Retinal pigment epithelial cell (primary cell): Measurements from ENCODE around the gene ISG20L2.

Experiments
- DNase-seq: peaks from one replicate; pipeline ENCODE4 v3.0.0-alpha.2; 2010; ENCODE audit warnings: low read depth
- H3K4me3 ChIP-seq: 2 replicates; pipeline ENCODE4 v1.5.1; 2011; ENCODE audit warnings: mild to moderate bottlenecking, low read length, control low read depth, moderate library complexity
- TF ChIP-seq, protein P1 (sequence below): conservative IDR thresholded peaks from 2 replicates; pipeline ENCODE4 v1.5.1; 2011; ENCODE audit warnings: low read depth, low read length, control low read depth, inconsistent platforms

Gene ISG20L2, protein sequence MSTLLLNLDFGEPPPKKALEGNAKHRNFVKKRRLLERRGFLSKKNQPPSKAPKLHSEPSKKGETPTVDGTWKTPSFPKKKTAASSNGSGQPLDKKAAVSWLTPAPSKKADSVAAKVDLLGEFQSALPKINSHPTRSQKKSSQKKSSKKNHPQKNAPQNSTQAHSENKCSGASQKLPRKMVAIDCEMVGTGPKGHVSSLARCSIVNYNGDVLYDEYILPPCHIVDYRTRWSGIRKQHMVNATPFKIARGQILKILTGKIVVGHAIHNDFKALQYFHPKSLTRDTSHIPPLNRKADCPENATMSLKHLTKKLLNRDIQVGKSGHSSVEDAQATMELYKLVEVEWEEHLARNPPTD

DNA sequence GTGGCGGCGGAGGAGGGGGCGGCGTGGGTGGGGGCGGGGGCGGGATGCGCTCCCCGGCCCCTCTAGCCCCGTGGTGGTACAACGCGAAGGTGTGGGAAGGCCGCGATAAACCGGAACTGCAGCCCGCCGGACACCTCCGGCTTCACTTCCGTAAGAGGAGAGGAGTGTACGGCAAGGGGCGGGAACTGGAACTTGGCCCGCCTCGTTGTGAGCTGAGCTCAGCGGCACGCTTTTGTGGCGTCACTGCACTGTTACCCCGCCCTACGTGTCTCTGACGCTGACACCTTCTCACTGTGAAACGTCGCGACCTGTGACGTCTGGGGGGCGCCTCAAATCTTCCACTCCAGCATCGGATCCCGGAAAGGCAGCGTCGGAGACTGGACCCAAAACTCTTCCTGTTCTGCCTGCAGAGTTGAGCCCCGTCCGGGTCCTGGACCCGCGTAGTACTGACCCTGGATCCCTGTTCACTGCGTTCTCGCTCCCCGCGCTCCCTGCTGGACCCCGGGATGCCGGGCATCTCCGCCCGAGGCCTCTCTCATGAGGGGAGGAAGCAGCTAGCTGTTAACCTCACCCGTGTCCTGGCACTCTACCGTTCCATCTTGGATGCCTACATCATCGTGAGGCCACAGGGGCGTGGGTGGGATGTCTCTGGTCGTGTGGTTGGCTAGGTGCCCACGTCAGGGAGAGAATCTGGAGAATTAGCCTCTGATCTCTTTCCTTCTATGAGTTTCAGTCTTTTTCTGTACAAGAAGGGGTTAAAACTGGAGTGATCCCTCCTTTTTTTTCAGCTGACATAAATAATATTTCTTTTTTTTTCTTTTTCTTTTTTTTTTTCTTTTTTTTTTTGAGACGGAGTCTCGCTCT, at the start of gene ISG20L2:
Gene ISG20L2 (minus strand): TSS at position 168 of the 864 bp plus-strand sequence. CDS start 1,114 bp downstream, outside the sequence.
- DNase-seq, result peak; percentile 90
- TF ChIP-seq, protein P1, sequence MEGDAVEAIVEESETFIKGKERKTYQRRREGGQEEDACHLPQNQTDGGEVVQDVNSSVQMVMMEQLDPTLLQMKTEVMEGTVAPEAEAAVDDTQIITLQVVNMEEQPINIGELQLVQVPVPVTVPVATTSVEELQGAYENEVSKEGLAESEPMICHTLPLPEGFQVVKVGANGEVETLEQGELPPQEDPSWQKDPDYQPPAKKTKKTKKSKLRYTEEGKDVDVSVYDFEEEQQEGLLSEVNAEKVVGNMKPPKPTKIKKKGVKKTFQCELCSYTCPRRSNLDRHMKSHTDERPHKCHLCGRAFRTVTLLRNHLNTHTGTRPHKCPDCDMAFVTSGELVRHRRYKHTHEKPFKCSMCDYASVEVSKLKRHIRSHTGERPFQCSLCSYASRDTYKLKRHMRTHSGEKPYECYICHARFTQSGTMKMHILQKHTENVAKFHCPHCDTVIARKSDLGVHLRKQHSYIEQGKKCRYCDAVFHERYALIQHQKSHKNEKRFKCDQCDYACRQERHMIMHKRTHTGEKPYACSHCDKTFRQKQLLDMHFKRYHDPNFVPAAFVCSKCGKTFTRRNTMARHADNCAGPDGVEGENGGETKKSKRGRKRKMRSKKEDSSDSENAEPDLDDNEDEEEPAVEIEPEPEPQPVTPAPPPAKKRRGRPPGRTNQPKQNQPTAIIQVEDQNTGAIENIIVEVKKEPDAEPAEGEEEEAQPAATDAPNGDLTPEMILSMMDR, result no peak
- H3K4me3 ChIP-seq, result peak within 1 kb of the TSS; percentile 98

DNA sequence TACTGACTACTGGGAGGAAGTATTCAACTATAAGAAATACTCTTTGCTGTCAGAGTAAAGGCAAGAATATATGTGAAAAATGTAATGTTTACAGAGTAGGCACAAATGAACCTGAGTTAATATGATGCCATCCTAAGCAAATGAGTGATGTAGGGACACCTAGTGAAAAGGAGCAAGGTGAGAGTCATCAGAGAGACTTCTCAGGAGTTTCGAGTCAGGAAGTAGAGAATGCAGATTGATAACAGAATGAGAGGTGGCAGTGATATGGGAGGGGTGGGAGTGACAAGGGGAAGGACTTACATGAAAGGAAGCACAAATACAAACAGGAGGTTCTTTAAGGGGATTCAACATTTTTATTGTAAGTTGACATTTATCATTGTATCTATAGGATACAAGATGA, 49.0 kb upstream of the ISG20L2 start:
- no peak overlapping the region for H3K4me3 ChIP-seq
- TF ChIP-seq, protein P1, result no peak
- no peak for DNase-seq

DNA sequence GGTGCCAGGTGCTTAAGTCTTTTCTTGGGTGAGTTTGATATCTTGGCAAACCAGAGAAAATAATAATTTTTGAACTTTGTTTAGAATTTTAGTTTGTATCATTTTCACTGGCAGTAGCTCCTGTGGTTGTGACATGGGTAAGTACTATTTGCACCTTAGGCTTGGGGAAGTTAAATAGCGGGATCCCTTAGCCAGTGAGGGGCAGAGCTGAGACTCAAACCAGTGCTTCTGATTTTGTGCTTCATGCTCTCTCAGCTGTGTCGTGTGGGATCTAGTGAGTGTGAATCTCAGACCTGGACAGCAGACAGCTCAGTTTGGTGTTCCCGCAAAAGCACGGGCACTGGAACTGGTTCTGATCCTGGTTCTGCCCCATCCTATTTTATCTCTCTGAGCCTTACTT, 48.4 kb upstream of the ISG20L2 start:
- TF ChIP-seq, protein P1, result no peak
- no peak for DNase-seq
- no peak overlapping the region for H3K4me3 ChIP-seq

DNA sequence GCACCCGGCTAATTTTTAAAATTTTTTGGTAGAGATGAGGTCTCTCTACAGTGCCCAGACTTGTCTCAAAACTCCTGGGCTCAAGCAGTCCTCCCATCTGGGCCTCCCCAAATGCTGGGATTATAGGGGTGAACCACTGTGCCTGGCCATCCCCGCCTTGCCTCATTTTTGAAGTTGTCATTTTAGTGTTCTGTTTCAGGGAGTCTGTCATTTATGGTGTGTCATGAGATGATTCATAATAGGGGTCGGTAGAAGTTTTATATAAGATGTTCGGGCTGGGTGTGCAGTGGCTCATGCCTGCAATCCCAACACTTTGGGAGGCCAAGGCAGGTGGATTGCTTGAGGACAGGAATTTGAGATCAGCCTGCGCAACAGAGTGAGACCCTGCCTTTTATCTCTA, 47.2 kb upstream of the ISG20L2 start:
- TF ChIP-seq, protein P1, result no peak

DNA sequence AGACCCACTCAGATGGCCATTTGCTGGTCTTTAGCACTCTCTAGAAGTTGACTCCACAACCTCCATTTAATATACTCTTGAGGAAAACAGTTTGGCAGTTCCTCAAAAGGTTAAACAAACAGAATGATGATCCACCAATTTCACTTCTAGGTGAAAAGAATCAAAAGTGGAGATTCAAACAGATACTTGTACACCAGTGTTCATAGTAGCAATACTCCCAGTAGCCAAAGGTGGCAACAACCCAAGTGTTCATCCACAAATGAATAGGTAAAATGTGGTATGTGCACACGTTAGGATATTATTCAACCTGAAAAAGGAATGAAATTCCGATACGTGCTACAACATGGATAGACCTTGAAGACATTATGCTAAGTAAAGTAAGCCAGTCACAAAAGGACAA, 45.0 kb upstream of the ISG20L2 start:
- DNase-seq, result no peak
- no peak overlapping the region for H3K4me3 ChIP-seq
- TF ChIP-seq, protein P1, result no peak

More for the DNA sequence above, 47.2 kb upstream of the ISG20L2 start:
- no peak overlapping the region for H3K4me3 ChIP-seq
- no peak for DNase-seq

DNA sequence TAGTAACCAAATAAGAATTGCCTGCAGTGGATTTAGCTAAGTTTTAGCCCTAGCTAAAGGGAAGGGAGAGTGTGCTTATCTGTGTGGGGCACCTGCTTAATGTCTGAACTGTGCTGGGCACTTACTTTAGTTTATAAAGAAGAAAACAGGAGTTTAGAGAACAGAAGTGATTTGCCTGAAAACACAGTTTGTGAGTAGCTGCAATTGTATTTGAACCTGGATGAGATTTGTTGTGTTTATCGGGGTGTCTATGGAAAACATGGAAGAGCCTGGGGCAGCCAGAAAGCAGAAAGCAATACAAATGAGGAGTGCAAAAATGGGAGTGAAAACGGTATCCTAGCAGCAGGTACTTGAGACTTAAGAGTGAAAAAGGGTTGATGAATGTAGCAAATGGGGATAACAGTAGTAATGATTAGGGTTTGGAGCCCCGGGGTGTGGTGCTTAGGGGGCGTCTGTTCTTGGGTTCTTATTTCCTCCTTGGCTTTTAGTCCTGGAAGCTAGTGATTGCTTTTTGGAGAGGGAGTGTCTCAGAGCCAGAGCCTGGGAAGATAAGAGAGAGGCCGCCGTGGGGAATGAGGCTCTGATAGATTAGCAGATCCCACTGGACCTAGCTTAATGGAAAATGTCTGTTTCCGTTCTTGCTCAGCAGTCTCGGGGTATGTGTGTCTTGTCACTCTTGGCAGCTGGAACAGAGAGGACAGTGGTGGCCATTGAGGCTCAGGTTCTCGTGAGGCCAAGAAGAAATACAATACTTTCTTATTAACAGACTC, 44.3 kb upstream of the ISG20L2 start:
- TF ChIP-seq, protein P1, result no peak
- no peak for DNase-seq
- no peak overlapping the region for H3K4me3 ChIP-seq
